GM12878 (cell line): ENCODE results near the gene SDHC.

Source experiments
- TAF1 ChIP-seq: IDR thresholded peaks from 2 replicates; pipeline ENCODE4 v1.6.1; 2011; ENCODE audit warnings: mild to moderate bottlenecking, low read depth, low read length, borderline replicate concordance
- TF ChIP-seq, protein P1 (sequence below): fragments of 450-650 bp; IDR thresholded peaks from 2 replicates; pipeline ENCODE4 v1.6.1; 2016; ENCODE audit warnings: mild to moderate bottlenecking
- TF ChIP-seq, protein P2 (sequence below), 3 experiments: IDR thresholded peaks in 2 of 3; conservative IDR thresholded peaks in 1 of 3; 2 replicates each; pipeline ENCODE4 v1.5.1; 2011; ENCODE audit warnings: low read depth in 3 of 3, low read length in 3 of 3, mild to moderate bottlenecking in 3 of 3, control low read depth in 2 of 3, moderate library complexity in 2 of 3, inconsistent platforms in 1 of 3, mixed read lengths in 1 of 3; ENCODE audit not compliant: control insufficient read depth in 2 of 3, insufficient read depth in 1 of 3; ENCODE audit errors: extremely low read depth in 1 of 3
- TF ChIP-seq, protein P3 (sequence below): IDR thresholded peaks from 2 replicates; pipeline ENCODE4 v1.6.1; 2011; ENCODE audit warnings: low read depth, mild to moderate bottlenecking, low read length, moderate library complexity, borderline replicate concordance; ENCODE audit errors: extremely low read depth
- TF ChIP-seq, protein P4 (sequence below): IDR thresholded peaks from 2 replicates; pipeline ENCODE4 v1.6.1; 2012; ENCODE audit warnings: low read depth, low read length, improper control_type of control experiment

DNA sequence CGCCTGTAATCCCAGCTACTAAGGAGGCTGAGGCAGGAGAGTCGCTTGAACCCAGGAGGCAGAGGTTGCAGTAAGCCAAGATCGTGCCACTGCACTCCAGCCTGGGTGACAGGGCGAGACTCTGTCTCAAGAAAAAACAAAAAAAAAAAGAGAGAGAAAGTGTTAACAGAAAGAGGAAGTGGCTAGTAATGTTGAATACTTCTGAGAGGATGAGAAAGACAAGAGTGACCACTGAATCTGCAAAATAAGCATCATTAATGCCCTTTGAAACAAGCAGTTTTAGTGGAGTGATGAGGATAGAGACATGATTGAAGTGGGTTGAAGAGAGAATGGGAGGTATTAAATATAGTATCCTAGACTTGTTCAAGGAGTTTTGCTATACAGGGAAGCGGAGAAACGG is 16.1 kb upstream of the SDHC start:
- TF ChIP-seq, protein P1, sequence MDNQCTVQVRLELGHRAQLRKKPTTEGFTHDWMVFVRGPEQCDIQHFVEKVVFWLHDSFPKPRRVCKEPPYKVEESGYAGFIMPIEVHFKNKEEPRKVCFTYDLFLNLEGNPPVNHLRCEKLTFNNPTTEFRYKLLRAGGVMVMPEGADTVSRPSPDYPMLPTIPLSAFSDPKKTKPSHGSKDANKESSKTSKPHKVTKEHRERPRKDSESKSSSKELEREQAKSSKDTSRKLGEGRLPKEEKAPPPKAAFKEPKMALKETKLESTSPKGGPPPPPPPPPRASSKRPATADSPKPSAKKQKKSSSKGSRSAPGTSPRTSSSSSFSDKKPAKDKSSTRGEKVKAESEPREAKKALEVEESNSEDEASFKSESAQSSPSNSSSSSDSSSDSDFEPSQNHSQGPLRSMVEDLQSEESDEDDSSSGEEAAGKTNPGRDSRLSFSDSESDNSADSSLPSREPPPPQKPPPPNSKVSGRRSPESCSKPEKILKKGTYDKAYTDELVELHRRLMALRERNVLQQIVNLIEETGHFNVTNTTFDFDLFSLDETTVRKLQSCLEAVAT = 0 out of 2 replicates have a peak, but pooled peaks have one; percentile 36
- no peak for TF ChIP-seq TAF1
- TF ChIP-seq, protein P2, sequence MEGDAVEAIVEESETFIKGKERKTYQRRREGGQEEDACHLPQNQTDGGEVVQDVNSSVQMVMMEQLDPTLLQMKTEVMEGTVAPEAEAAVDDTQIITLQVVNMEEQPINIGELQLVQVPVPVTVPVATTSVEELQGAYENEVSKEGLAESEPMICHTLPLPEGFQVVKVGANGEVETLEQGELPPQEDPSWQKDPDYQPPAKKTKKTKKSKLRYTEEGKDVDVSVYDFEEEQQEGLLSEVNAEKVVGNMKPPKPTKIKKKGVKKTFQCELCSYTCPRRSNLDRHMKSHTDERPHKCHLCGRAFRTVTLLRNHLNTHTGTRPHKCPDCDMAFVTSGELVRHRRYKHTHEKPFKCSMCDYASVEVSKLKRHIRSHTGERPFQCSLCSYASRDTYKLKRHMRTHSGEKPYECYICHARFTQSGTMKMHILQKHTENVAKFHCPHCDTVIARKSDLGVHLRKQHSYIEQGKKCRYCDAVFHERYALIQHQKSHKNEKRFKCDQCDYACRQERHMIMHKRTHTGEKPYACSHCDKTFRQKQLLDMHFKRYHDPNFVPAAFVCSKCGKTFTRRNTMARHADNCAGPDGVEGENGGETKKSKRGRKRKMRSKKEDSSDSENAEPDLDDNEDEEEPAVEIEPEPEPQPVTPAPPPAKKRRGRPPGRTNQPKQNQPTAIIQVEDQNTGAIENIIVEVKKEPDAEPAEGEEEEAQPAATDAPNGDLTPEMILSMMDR (IDR thresholded peaks at IDR 0.05 in 2 of 3, conservative IDR thresholded peaks at IDR 0.05 in 1 of 3; ENCODE audit: control insufficient read depth in 2 of 3, extremely low read depth in 1 of 3, insufficient read depth in 1 of 3, low read depth in 3 of 3, low read length in 3 of 3) = no peak
- TF ChIP-seq, protein P3, sequence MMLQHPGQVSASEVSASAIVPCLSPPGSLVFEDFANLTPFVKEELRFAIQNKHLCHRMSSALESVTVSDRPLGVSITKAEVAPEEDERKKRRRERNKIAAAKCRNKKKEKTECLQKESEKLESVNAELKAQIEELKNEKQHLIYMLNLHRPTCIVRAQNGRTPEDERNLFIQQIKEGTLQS = no peak
- TF ChIP-seq, protein P4, sequence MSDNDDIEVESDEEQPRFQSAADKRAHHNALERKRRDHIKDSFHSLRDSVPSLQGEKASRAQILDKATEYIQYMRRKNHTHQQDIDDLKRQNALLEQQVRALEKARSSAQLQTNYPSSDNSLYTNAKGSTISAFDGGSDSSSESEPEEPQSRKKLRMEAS = no peak
